HEK293T (cell line): Measurements from ENCODE around the gene FGF14.

ENCODE experiments used
- CTCF ChIA-PET: fragments of 350-600 bp; formaldehyde crosslinking; extraction: SDS; loops from one replicate; lab custom pipeline; 2021; ENCODE audit warnings: antibody characterized with exemption, inconsistent platforms; lab: Yijun Ruan, JAX
- POLR2A ChIA-PET: fragments of 350-600 bp; formaldehyde crosslinking; extraction: SDS; loops from one replicate; lab custom pipeline; 2020; ENCODE audit warnings: antibody characterized with exemption, inconsistent platforms; lab: Yijun Ruan, JAX
- DNase-seq: peaks from one replicate; pipeline ENCODE4 v3.0.0; 2012; ENCODE audit warnings: mixed read lengths; ENCODE audit errors: extremely low spot score
- ARNT ChIP-seq: fragments of 450-650 bp; IDR thresholded peaks from 2 replicates; pipeline ENCODE4 v1.6.1; 2017; ENCODE audit warnings: mild to moderate bottlenecking
- BHLHE40 ChIP-seq: fragments of 450-650 bp; IDR thresholded peaks from 2 replicates; pipeline ENCODE4 v1.6.1; 2016; ENCODE audit warnings: mild to moderate bottlenecking, moderate library complexity, borderline replicate concordance
- CTBP1 ChIP-seq: fragments of 450-650 bp; IDR thresholded peaks from 2 replicates; pipeline ENCODE4 v1.6.1; 2016; ENCODE audit warnings: borderline replicate concordance
- ELF4 ChIP-seq: fragments of 450-650 bp; IDR thresholded peaks from 2 replicates; pipeline ENCODE4 v1.6.1; 2017; ENCODE audit warnings: antibody characterized with exemption
- FOXA1 ChIP-seq: fragments of 450-650 bp; IDR thresholded peaks from 2 replicates; pipeline ENCODE4 v1.6.1; 2016; ENCODE audit warnings: mild to moderate bottlenecking
- FOXK2 ChIP-seq: fragments of 450-650 bp; IDR thresholded peaks from 2 replicates; pipeline ENCODE4 v1.6.1; 2016; ENCODE audit warnings: mild to moderate bottlenecking
- FOXM1 ChIP-seq: fragments of 450-650 bp; IDR thresholded peaks from 2 replicates; pipeline ENCODE4 v1.6.1; 2017; ENCODE audit warnings: mild to moderate bottlenecking, borderline replicate concordance
- HDGF ChIP-seq: fragments of 450-650 bp; IDR thresholded peaks from 2 replicates; pipeline ENCODE4 v1.6.1; 2017; ENCODE audit warnings: antibody characterized with exemption, borderline replicate concordance
- L3MBTL2 ChIP-seq: fragments of 450-650 bp; conservative IDR thresholded peaks from 2 replicates; pipeline ENCODE4 v1.6.1; 2016; ENCODE audit warnings: mild to moderate bottlenecking
- LEF1 ChIP-seq: fragments of 450-650 bp; IDR thresholded peaks from 2 replicates; pipeline ENCODE4 v1.6.1; 2017; ENCODE audit warnings: mild to moderate bottlenecking, borderline replicate concordance
- SP1 ChIP-seq: fragments of 450-650 bp; IDR thresholded peaks from 2 replicates; pipeline ENCODE4 v1.6.1; 2017
- SUZ12 ChIP-seq: fragments of 450-650 bp; IDR thresholded peaks from 2 replicates; pipeline ENCODE4 v1.6.1; 2016; ENCODE audit warnings: mild to moderate bottlenecking
- TARDBP ChIP-seq: fragments of 450-650 bp; IDR thresholded peaks from 2 replicates; pipeline ENCODE4 v1.6.1; 2016
- ZNF384 ChIP-seq: fragments of 450-650 bp; IDR thresholded peaks from 2 replicates; pipeline ENCODE4 v1.6.1; 2016
- TF ChIP-seq, protein P1 (sequence below): fragments of 450-650 bp; IDR thresholded peaks from 2 replicates; pipeline ENCODE4 v1.6.1; 2016

FGF14 gene

DNA sequence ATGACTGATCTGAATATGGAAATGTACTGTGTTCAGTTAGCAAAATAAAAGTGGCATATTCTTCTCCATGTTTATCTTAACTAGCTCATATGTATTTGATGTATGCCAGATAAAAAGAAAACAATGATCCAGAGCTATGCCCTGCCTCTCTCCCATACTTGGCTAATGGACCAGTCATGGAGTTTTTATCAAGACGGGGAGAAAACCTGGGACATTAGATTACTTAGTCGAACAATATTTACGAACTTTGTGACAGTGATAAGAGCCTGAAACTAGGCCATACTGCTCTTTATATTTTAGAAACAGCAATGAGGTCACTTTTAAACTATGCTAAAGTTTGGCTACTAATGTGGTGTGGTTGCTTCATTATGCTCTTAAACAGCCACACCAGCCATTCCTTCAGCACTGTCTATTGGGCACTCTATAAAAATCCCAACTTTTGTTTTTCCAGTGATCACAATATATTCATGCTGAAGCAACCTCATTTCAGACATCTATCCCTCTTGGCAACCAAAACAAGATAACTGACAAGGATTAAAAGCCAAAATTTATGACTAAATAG, 265.0 kb downstream of the FGF14 start:
- no peak for TF ChIP-seq ZNF384
- TF ChIP-seq, protein P1, sequence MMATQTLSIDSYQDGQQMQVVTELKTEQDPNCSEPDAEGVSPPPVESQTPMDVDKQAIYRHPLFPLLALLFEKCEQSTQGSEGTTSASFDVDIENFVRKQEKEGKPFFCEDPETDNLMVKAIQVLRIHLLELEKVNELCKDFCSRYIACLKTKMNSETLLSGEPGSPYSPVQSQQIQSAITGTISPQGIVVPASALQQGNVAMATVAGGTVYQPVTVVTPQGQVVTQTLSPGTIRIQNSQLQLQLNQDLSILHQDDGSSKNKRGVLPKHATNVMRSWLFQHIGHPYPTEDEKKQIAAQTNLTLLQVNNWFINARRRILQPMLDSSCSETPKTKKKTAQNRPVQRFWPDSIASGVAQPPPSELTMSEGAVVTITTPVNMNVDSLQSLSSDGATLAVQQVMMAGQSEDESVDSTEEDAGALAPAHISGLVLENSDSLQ = no peak
- TF ChIP-seq TARDBP = no peak
- no peak for TF ChIP-seq CTBP1
- TF ChIP-seq L3MBTL2 = no peak
- TF ChIP-seq HDGF = no peak
- TF ChIP-seq FOXA1 = no peak
- POLR2A ChIA-PET = no interaction called here
- CTCF ChIA-PET = no interaction called here
- DNase-seq = no peak

DNA sequence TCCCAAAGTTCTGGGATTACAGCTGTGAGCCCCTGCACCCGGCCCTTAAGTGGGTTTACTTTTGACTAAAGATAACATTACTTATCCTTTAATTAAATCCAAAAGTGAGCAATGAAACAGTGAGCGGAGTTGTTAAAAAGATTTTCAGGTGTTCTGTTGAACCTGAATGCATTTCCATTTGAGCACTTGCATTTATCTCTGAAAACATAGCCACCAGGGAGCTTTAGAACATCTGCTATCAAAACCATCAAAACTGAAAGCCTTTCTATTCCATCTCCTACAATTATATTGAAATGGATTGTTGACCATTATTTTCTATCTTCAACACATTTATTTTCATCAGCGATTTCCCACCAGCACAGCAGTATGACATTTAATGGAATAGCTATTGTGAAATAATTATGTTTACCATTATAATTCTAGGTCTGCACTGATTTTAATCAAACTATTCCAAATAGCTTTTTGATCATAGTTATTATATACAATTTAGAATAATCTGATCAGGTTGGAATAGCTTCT, 269.0 kb downstream of the FGF14 start:
- POLR2A ChIA-PET = interaction anchor here (0.6 kb wide), 1 partner anchor 155 kb away, joined by 3 read pairs; no protein-coding TSS in a partner anchor
- TF ChIP-seq ZNF384 (no peak), HDGF (no peak), FOXM1 (no peak)
- CTCF ChIA-PET = no interaction called here
- DNase-seq = no peak

DNA sequence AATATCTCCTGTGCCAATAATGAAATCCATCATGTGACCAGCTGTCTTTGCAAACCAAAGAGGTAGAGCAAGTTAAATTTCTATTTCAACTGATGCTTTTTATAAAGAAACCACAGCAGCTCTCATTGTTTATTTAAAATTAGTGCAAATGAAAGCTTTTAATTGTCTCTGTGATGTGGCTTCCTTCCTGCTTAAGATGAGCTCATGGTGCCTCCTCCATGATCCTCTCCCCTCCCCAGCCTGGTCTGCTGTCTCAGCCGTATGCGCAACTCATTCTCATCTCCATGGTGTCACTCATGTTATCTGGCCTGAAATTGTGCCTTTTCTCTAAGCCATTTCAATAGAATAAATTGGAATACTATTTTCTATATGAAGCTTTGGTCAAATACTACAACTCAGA, 270.6 kb downstream of the FGF14 start:
- ChIA-PET CTCF (no interaction called here), POLR2A (no interaction called here)
- DNase-seq = no peak
- TF ChIP-seq FOXA1 (no peak), SP1 (no peak), SUZ12 (no peak), FOXK2 (no peak), LEF1 (no peak), BHLHE40 (no peak)
- TF ChIP-seq, protein P1 = no peak

DNA sequence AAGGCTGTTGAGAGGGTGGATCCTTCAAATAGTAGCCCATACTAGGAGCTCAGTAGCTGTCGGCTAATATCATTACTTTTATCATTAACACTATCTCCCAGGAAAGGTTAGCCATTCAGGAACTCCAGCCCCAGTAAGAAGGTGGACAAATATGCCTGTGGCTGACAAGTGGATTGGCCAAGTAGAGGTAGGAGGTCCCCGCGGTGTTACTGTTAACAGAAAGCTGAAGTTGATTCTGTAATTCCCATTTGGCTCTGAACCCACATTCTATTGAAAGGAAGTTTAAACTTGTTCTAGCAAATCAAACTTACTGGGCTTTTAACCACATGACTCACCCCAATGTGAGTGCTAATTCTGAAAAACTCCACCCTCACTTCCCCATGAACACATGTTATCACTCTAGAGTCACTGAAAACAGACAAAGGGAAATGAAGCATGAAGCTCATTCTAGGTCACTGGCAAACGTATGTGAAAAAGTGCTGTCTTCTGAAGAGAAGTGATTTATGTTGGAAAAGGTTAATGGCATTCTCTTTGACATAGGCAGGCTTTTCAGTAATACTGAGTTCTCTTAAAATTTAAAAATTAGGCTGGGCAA, 273.5 kb downstream of the FGF14 start:
- ChIA-PET CTCF (no interaction called here), POLR2A (no interaction called here)
- DNase-seq = no peak
- TF ChIP-seq HDGF (no peak), ZNF384 (no peak), BHLHE40 (no peak), FOXA1 (no peak), SUZ12 (no peak), TARDBP (no peak), FOXM1 (no peak), ELF4 (no peak), L3MBTL2 (no peak)
- TF ChIP-seq, protein P1 = no peak

DNA sequence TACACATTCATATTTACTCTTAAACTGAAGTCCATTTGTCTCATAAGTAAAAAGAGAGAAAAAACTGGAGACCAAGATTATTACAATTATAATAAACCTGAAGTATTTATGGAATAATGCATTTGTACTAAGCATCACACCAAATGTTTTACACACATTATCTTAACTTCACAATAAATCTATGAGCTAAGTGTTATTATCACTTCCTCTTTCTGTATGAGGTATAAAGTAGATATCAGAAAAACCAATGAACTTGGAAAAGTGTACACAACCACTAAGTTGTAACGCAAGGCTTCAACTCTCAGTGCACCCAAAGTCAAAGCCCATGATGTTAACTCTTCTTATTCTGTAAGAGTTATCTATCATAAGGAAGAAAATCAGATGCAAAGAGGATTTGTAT, 274.7 kb downstream of the FGF14 start:
- CTCF ChIA-PET = no interaction called here
- TF ChIP-seq SUZ12 (no peak), HDGF (no peak), SP1 (no peak), FOXM1 (no peak), ZNF384 (no peak), LEF1 (no peak), ARNT (no peak), FOXA1 (no peak), CTBP1 (no peak), FOXK2 (no peak), TARDBP (no peak), ELF4 (no peak), BHLHE40 (no peak), L3MBTL2 (no peak)
- TF ChIP-seq, protein P1 = no peak
- no peak for DNase-seq
- POLR2A ChIA-PET = no interaction called here

DNA sequence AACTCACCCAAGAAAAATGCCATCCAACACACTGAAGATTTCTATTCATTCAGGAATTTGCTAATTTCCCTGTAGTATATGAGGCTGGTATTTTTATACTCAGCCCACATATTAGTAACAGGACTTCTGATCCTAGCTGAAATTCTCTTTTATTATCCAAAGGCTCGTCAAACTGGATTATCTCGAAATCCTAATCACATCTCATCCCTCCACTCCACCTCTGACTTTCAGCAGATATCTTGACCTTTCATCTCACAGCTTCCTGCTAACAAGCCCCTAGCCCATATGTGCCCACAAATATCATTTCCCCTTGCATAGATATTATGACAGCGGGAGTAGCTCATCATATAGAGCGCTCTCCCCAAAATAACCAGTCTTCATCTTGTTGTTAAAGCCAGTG, 279.7 kb downstream of the FGF14 start:
- DNase-seq = no peak
- ChIA-PET CTCF (no interaction called here), POLR2A (no interaction called here)
- TF ChIP-seq CTBP1 (no peak), HDGF (no peak), ZNF384 (no peak), LEF1 (no peak), ARNT (no peak), FOXK2 (no peak)
